PC-3 (cell line): ENCODE results near the gene SLC9A9. TPM values are rescaled to one million over a fixed set of nuclear protein-coding genes. Genes with fewer than 3 reads are reported as not detected.

Experiments used
- ATAC-seq: fragments of 200-7000 bp; cut with Tn5 transposase; 2 replicates; pipeline ENCODE4 v1.9.1; 2020; ENCODE audit warnings: mild to moderate bottlenecking, moderate library complexity
- BruUV-seq: library from RNA; stranded (reverse); fragments of 400-500 nt; replicated peaks from 2 replicates; lab custom pipeline; 2021; lab: Mats Ljungman, UMichigan
- CTCF ChIA-PET: fragments of 300-600 bp; sonication (Branson Sonifier 250); formaldehyde crosslinking; loops from one replicate; lab custom pipeline; 2022; ENCODE audit warnings: antibody characterized with exemption; lab: Charles Lee
- POLR2A ChIA-PET: fragments of 300-600 bp; sonication (Branson Sonifier 250); formaldehyde crosslinking; loops from one replicate; lab custom pipeline; 2022; ENCODE audit warnings: antibody characterized with exemption; ENCODE audit not compliant: unreplicated experiment; lab: Charles Lee
- DNase-seq: peaks from one replicate; pipeline ENCODE4 v3.0.0-alpha.2; 2015
- H2AFZ ChIP-seq: fragments of 300-600 bp; sonication (generic); 2 replicates; pipeline ENCODE4 v1.6.0; 2016; ENCODE audit warnings: antibody characterized with exemption, low read length
- H3F3A ChIP-seq: fragments of 300-600 bp; sonication (generic); one replicate; pipeline ENCODE4 v1.6.0; 2017; ENCODE audit warnings: antibody characterized with exemption, low read length, control low read depth, mild to moderate bottlenecking; ENCODE audit not compliant: unreplicated experiment
- H3K27ac ChIP-seq: fragments of 300-600 bp; sonication (generic); 2 replicates; pipeline ENCODE4 v1.5.1; 2016; ENCODE audit warnings: mild to moderate bottlenecking, low read length
- H3K27me3 ChIP-seq: fragments of 300-600 bp; sonication (generic); 2 replicates; pipeline ENCODE4 v1.6.1; 2016; ENCODE audit warnings: low read length, mixed read lengths
- H3K36me3 ChIP-seq: fragments of 300-600 bp; sonication (generic); 2 replicates; pipeline ENCODE4 v1.6.1; 2016; ENCODE audit warnings: low read depth, mixed run types, low read length, mixed read lengths
- H3K4me1 ChIP-seq: fragments of 300-600 bp; sonication (generic); 2 replicates; pipeline ENCODE4 v1.5.1; 2016; ENCODE audit warnings: low read length; ENCODE audit not compliant: insufficient read depth
- H3K4me2 ChIP-seq: fragments of 300-600 bp; sonication (generic); 2 replicates; pipeline ENCODE4 v1.6.0; 2016; ENCODE audit warnings: low read length
- H3K4me3 ChIP-seq: fragments of 300-600 bp; sonication (generic); 2 replicates; pipeline ENCODE4 v1.5.1; 2016; ENCODE audit warnings: mild to moderate bottlenecking, low read length, mixed read lengths
- H3K79me2 ChIP-seq: fragments of 300-600 bp; sonication (generic); 2 replicates; pipeline ENCODE4 v1.6.1; 2017; ENCODE audit warnings: low read length, mixed read lengths
- H3K9ac ChIP-seq: fragments of 300-600 bp; sonication (generic); 2 replicates; pipeline ENCODE4 v1.6.0; 2016; ENCODE audit warnings: mild to moderate bottlenecking, low read length
- H3K9me2 ChIP-seq: fragments of 300-600 bp; sonication (generic); replicated peaks from 2 replicates; pipeline ENCODE4 v1.6.1; 2016; ENCODE audit warnings: mixed run types, low read length, mixed read lengths
- H3K9me3 ChIP-seq: fragments of 300-600 bp; sonication (generic); 2 replicates; pipeline ENCODE4 v1.6.1; 2016; ENCODE audit warnings: low read length, mixed read lengths
- H4K20me1 ChIP-seq: fragments of 300-600 bp; sonication (generic); 2 replicates; pipeline ENCODE4 v1.6.1; 2016; ENCODE audit warnings: low read length, mixed read lengths
- CTCF ChIP-seq: fragments of 300-600 bp; sonication (generic); conservative IDR thresholded peaks from 2 replicates; pipeline ENCODE4 v1.5.1; 2017; ENCODE audit warnings: antibody characterized with exemption, low read depth, mild to moderate bottlenecking, low read length
- EZH2 ChIP-seq: fragments of 300-600 bp; sonication (generic); IDR thresholded peaks from one replicate; pipeline ENCODE4 v1.6.1; 2017; ENCODE audit warnings: antibody characterized with exemption, mild to moderate bottlenecking, low read length; ENCODE audit not compliant: unreplicated experiment
- EZH2phosphoT487 ChIP-seq: fragments of 300-600 bp; sonication (generic); IDR thresholded peaks from 2 replicates; pipeline ENCODE4 v1.6.1; 2018; ENCODE audit warnings: mild to moderate bottlenecking, antibody characterized with exemption, low read length, borderline replicate concordance
- intact Hi-C: fragments of 100-400 bp; cut with micrococcal nuclease; formaldehyde crosslinking; loops from 2 replicates; pipeline ENCODE4 v1.9.0; 2023
- total RNA-seq: library from RNA; depleted of rRNA; stranded (reverse); fragments of >200 nt; gene quantifications from 2 replicates; pipeline ENCODE4 v1.2.3, GENCODE V29; 2014

SLC9A9 gene
- total RNA-seq, 1 experiment from 2014 or later = 0.07 TPM

- BruUV-seq = no TSS peak
- Histone ChIP-seq H3K27ac (no peak overlapping the region), H3K4me3 (no peak overlapping the region), H3K9me2 (no peaks in the 10 kb centered on the region), H3K36me3 (no peaks in the 10 kb centered on the region), H3K27me3 (no peaks in the 10 kb centered on the region), H4K20me1 (no peaks in the 10 kb centered on the region), H3K9ac (no peak overlapping the region), H3K79me2 (no peaks in the 10 kb centered on the region), H3F3A (no peaks in the 10 kb centered on the region), H3K4me1 (no peaks in the 10 kb centered on the region), H2AFZ (no peak overlapping the region), H3K9me3 (no peaks in the 10 kb centered on the region), H3K4me2 (no peak overlapping the region)
- ATAC-seq = no peak
- no peak for DNase-seq
- POLR2A ChIA-PET = no interaction called here
- no peak for TF ChIP-seq CTCF
- TF ChIP-seq EZH2phosphoT487 = no peak
- TF ChIP-seq EZH2 = no peak
- CTCF ChIA-PET = no interaction called here
- intact Hi-C loops = no loop called here
These were observed 574.1 kb downstream of the SLC9A9 start for GRCh38 chr3:143273975-143274690.

GRCh38 chr3:143271136-143271535 is 577.1 kb downstream of the SLC9A9 start:
- no peaks in the 10 kb centered on the region for H3K9me3 ChIP-seq
- H3K9ac ChIP-seq = no peak overlapping the region
- BruUV-seq = no TSS peak
- ChIA-PET CTCF (no interaction called here), POLR2A (no interaction called here)
- no peak overlapping the region for H3K27ac ChIP-seq
- no peak overlapping the region for H3K4me2 ChIP-seq
- no peaks in the 10 kb centered on the region for H3K36me3 ChIP-seq
- no peak for ATAC-seq
- no peak overlapping the region for H3K4me3 ChIP-seq
- no peaks in the 10 kb centered on the region for H3K79me2 ChIP-seq
- no peak for DNase-seq
- H3K4me1 ChIP-seq = no peaks in the 10 kb centered on the region
- H2AFZ ChIP-seq = no peak overlapping the region
- H3F3A ChIP-seq = no peaks in the 10 kb centered on the region
- TF ChIP-seq EZH2phosphoT487 (no peak), EZH2 (no peak), CTCF (no peak)
- H3K9me2 ChIP-seq = no peaks in the 10 kb centered on the region
- no peaks in the 10 kb centered on the region for H4K20me1 ChIP-seq
- no peaks in the 10 kb centered on the region for H3K27me3 ChIP-seq
- intact Hi-C loops = no loop called here

- H3K36me3 ChIP-seq = no peaks in the 10 kb centered on the region
- no TSS peak for BruUV-seq
- intact Hi-C loops = no loop called here
- POLR2A ChIA-PET = no interaction called here
- H3K9ac ChIP-seq = no peak overlapping the region
- no peaks in the 10 kb centered on the region for H4K20me1 ChIP-seq
- no peaks in the 10 kb centered on the region for H3K9me2 ChIP-seq
- CTCF ChIA-PET = no interaction called here
- DNase-seq (no peak), ATAC-seq (no peak)
- no peak overlapping the region for H3K4me3 ChIP-seq
- TF ChIP-seq CTCF = no peak
- no peak for TF ChIP-seq EZH2phosphoT487
- TF ChIP-seq EZH2 = no peak
- no peaks in the 10 kb centered on the region for H3K9me3 ChIP-seq
- no peaks in the 10 kb centered on the region for H3K27me3 ChIP-seq
- H2AFZ ChIP-seq = no peak overlapping the region
- peaks cover 8% of the 10 kb centered on the region; the same call in 1 of the 2 replicates for H3K4me1 ChIP-seq
- H3K27ac ChIP-seq = no peak overlapping the region
- H3F3A ChIP-seq = no peaks in the 10 kb centered on the region
- H3K79me2 ChIP-seq = no peaks in the 10 kb centered on the region
- no peak overlapping the region for H3K4me2 ChIP-seq
These were observed 578.5 kb downstream of the SLC9A9 start for GRCh38 chr3:143269741-143270140.
